LHCN-M2 (cell line): ENCODE data around the gene DMRTB1. TPM values are rescaled to one million over a fixed set of nuclear protein-coding genes. Genes with fewer than 3 reads are reported as not detected.

Experiments used
- DNase-seq: peaks from one replicate; pipeline ENCODE4 v3.0.0-alpha.2; 2012; ENCODE audit warnings: low read depth
- total RNA-seq: library from RNA; depleted of rRNA; stranded (reverse); fragments of >200 nt; gene quantifications from 2 replicates; pipeline ENCODE4 v1.2.3, GENCODE V29; 2014

The DMRTB1 gene
- total RNA-seq, 1 experiment from 2014 or later, result not detected

- no peak for DNase-seq
Measured at GRCh38 chr1:53484705-53485477, 25.7 kb downstream of the DMRTB1 start.

GRCh38 chr1:53485478-53486394, 26.5 kb downstream of the DMRTB1 start:
- peak; percentile 63 for DNase-seq

- DNase-seq, result no peak
Measured at GRCh38 chr1:53486395-53487026, 27.3 kb downstream of the DMRTB1 start.

- DNase-seq, result no peak
Measured at GRCh38 chr1:53490351-53490750, 31.2 kb downstream of the DMRTB1 start.

GRCh38 chr1:53495633-53496345, 36.6 kb downstream of the DMRTB1 start:
- DNase-seq, result no peak

GRCh38 chr1:53498555-53499131, 39.4 kb downstream of the DMRTB1 start:
- peak; percentile 26 for DNase-seq

GRCh38 chr1:53499257-53500203, 40.3 kb downstream of the DMRTB1 start:
- DNase-seq, result no peak

- no peak for DNase-seq
Measured at GRCh38 chr1:53500204-53501064, 41.2 kb downstream of the DMRTB1 start.

GRCh38 chr1:53501065-53502005, 42.1 kb downstream of the DMRTB1 start:
- DNase-seq, result no peak

- DNase-seq, result no peak
Measured at GRCh38 chr1:53502641-53503432, 43.6 kb downstream of the DMRTB1 start.

GRCh38 chr1:53503433-53504217, 44.4 kb downstream of the DMRTB1 start:
- DNase-seq, result no peak

GRCh38 chr1:53504901-53505300, 45.7 kb downstream of the DMRTB1 start:
- no peak for DNase-seq

- DNase-seq, result no peak
Measured at GRCh38 chr1:53505401-53505800, 46.2 kb downstream of the DMRTB1 start.

GRCh38 chr1:53505891-53506290, 46.7 kb downstream of the DMRTB1 start:
- DNase-seq, result no peak

GRCh38 chr1:53506355-53507050, 47.3 kb downstream of the DMRTB1 start:
- DNase-seq, result no peak
